NCI-H774 (cell line): ENCODE measurements around the gene MYOC.
A peak's percentile ranks its signal among the peaks of the same experiment; 100 is the strongest.
"Not testable (repeated sequence)": the region's sequence is repeated elsewhere in the genome, so short reads cannot be mapped to it uniquely, and the experiment has no call there.

Experiments
- DNase-seq: peaks from one replicate; lab custom pipeline; 2025; lab: John Stamatoyannopoulos, UW

MYOC gene

GRCh38 chr1:171652234-171652822 is at the start of gene MYOC:
MYOC (minus strand) TSS chr1:171652688; CDS start chr1:171652611, 77 bp downstream.
- DNase-seq, result no peak

- no peak for DNase-seq
Measured at GRCh38 chr1:171699531-171699930, 47.0 kb upstream of the MYOC start.

- DNase-seq, result not testable (repeated sequence)
Measured at GRCh38 chr1:171695772-171696171, 43.3 kb upstream of the MYOC start.

- not testable (repeated sequence) for DNase-seq
Measured at GRCh38 chr1:171693541-171693940, 41.1 kb upstream of the MYOC start.

- no peak for DNase-seq
Measured at GRCh38 chr1:171683870-171684269, 31.4 kb upstream of the MYOC start.

- no peak for DNase-seq
Measured at GRCh38 chr1:171680339-171680738, 27.9 kb upstream of the MYOC start.

- DNase-seq, result no peak
Measured at GRCh38 chr1:171676823-171677222, 24.3 kb upstream of the MYOC start.

- no peak for DNase-seq
Measured at GRCh38 chr1:171674431-171675405, 22.2 kb upstream of the MYOC start.

GRCh38 chr1:171670739-171671138 is 18.3 kb upstream of the MYOC start:
- no peak for DNase-seq

- no peak for DNase-seq
Measured at GRCh38 chr1:171668372-171668771, 15.9 kb upstream of the MYOC start.

GRCh38 chr1:171666114-171666769 is 13.8 kb upstream of the MYOC start:
- DNase-seq, result no peak

- no peak for DNase-seq
Measured at GRCh38 chr1:171664976-171665375, 12.5 kb upstream of the MYOC start.

GRCh38 chr1:171663854-171664575 is 11.5 kb upstream of the MYOC start:
- no peak for DNase-seq

- DNase-seq, result no peak
Measured at GRCh38 chr1:171663036-171663853, 10.8 kb upstream of the MYOC start.

- DNase-seq, result no peak
Measured at GRCh38 chr1:171661076-171661650, 8.7 kb upstream of the MYOC start.

GRCh38 chr1:171656206-171656605 is 3.7 kb upstream of the MYOC start:
- not testable (repeated sequence) for DNase-seq

- DNase-seq, result no peak
Measured at GRCh38 chr1:171655746-171656116, 3.2 kb upstream of the MYOC start.

GRCh38 chr1:171654942-171655745 is 2.7 kb upstream of the MYOC start:
- peak; percentile 38 for DNase-seq

- DNase-seq, result no peak
Measured at GRCh38 chr1:171654201-171654941, 1.9 kb upstream of the MYOC start.
